Gastroesophageal sphincter (tissue), 3 donors: ENCODE results near the gene DIPK2A.

ENCODE experiments used
- EP300 ChIP-seq: sonication (generic); formaldehyde crosslinking; IDR thresholded peaks from one replicate; pipeline ENCODE4 v1.6.1; 2017; ENCODE audit warnings: antibody characterized with exemption, mild to moderate bottlenecking
- POLR2A ChIP-seq, 2 donors: fragments of 450-650 bp; IDR thresholded peaks; one replicate each; pipeline ENCODE4 v1.6.1; 2017; ENCODE audit warnings: antibody characterized with exemption in 2 of 2, mild to moderate bottlenecking in 2 of 2, moderate library complexity in 1 of 2
- TF ChIP-seq, protein P1 (sequence below), 4 experiments: fragments of 200-600 bp in 2 of 4; fragments of 450-650 bp in 2 of 4; sonication (generic) in 1 of 4; IDR thresholded peaks; one replicate each; pipeline ENCODE4 v1.5.1; 2017 to 2019; ENCODE audit warnings: antibody characterized with exemption in 4 of 4, mild to moderate bottlenecking in 2 of 4, moderate library complexity in 2 of 4

DNA sequence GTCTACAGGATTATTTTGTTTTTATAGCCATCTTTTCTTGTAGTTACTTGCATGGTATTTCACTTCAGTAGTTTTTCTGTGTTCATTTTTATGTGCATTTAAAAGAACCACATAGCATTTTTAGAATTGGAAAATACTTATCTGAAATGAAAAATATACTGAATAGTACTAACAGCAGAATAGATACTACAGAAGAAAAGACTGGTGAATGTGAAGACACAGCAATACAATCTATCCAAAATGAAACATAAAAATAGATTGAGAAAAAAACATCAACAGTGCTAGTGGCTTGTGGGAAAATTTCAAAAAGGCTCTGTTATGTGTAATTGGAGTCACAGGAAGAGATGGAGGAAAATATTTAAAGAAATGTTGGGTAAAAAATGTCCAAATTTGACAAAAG lies 12.7 kb upstream of the DIPK2A start:
- TF ChIP-seq EP300, result no peak
- no peak for TF ChIP-seq POLR2A (IDR thresholded peaks at IDR 0.05)
- TF ChIP-seq, protein P1, sequence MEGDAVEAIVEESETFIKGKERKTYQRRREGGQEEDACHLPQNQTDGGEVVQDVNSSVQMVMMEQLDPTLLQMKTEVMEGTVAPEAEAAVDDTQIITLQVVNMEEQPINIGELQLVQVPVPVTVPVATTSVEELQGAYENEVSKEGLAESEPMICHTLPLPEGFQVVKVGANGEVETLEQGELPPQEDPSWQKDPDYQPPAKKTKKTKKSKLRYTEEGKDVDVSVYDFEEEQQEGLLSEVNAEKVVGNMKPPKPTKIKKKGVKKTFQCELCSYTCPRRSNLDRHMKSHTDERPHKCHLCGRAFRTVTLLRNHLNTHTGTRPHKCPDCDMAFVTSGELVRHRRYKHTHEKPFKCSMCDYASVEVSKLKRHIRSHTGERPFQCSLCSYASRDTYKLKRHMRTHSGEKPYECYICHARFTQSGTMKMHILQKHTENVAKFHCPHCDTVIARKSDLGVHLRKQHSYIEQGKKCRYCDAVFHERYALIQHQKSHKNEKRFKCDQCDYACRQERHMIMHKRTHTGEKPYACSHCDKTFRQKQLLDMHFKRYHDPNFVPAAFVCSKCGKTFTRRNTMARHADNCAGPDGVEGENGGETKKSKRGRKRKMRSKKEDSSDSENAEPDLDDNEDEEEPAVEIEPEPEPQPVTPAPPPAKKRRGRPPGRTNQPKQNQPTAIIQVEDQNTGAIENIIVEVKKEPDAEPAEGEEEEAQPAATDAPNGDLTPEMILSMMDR (IDR thresholded peaks at IDR 0.05), result no peak
